GM21526 (cell line): ENCODE data around the gene OSBPL1A.
A peak's percentile ranks its signal among the peaks of the same experiment; 100 is the strongest.

Experiments used
- ATAC-seq: cut with Tn5 transposase; IDR thresholded peaks from one replicate; pipeline ENCODE4 v1.9.1; 2021; ENCODE audit warnings: moderate library complexity; ENCODE audit not compliant: unreplicated experiment, low FRiP score

Gene OSBPL1A

GRCh38 chr18:24138409-24138788 is 259.2 kb downstream of the OSBPL1A start:
- no peak for ATAC-seq

GRCh38 chr18:24136967-24137373 is 260.7 kb downstream of the OSBPL1A start:
- ATAC-seq = no peak

- ATAC-seq = no peak
Observed at GRCh38 chr18:24130494-24130893, 267.1 kb downstream of the OSBPL1A start.

- no peak for ATAC-seq
Observed at GRCh38 chr18:24128700-24129099, 268.9 kb downstream of the OSBPL1A start.

GRCh38 chr18:24127735-24128134 is 269.9 kb downstream of the OSBPL1A start:
- ATAC-seq = no peak

- ATAC-seq = no peak
Observed at GRCh38 chr18:24126155-24126961, 271.3 kb downstream of the OSBPL1A start.

GRCh38 chr18:24121625-24122024 is 276.0 kb downstream of the OSBPL1A start:
- no peak for ATAC-seq

- ATAC-seq = no peak
Observed at GRCh38 chr18:24120676-24121075, 276.9 kb downstream of the OSBPL1A start.

GRCh38 chr18:24118750-24119577 is 278.7 kb downstream of the OSBPL1A start:
- ATAC-seq = peak; percentile 81

- no peak for ATAC-seq
Observed at GRCh38 chr18:24115628-24116027, 282.0 kb downstream of the OSBPL1A start.

- ATAC-seq = no peak
Observed at GRCh38 chr18:24114924-24115549, 282.6 kb downstream of the OSBPL1A start.

GRCh38 chr18:24112874-24113615 is 284.6 kb downstream of the OSBPL1A start:
- ATAC-seq = no peak

GRCh38 chr18:24112464-24112863 is 285.2 kb downstream of the OSBPL1A start:
- no peak for ATAC-seq
